GM23338 (cell line): ENCODE measurements around the gene CTBP2. TPM values are rescaled to one million over a fixed set of nuclear protein-coding genes. Genes with fewer than 3 reads are reported as not detected.
A peak's percentile ranks its signal among the peaks of the same experiment; 100 is the strongest.

Experiments used
- ATAC-seq: fragments of 200-7000 bp; cut with Tn5 transposase; 3 replicates; pipeline ENCODE4 v1.9.1; 2020
- DNase-seq: peaks from one replicate; pipeline ENCODE4 v3.0.0-alpha.2; 2015; ENCODE audit warnings: low spot score
- H2AFZ ChIP-seq: fragments of 200-600 bp; sonication (generic); 2 replicates; pipeline ENCODE4 v1.8.0; 2016; ENCODE audit warnings: antibody characterized with exemption, mild to moderate bottlenecking, moderate library complexity
- H3F3A ChIP-seq: fragments of 200-600 bp; sonication (generic); replicated peaks from 2 replicates; pipeline ENCODE4 v1.8.0; 2017; ENCODE audit warnings: antibody characterized with exemption, mixed run types, low read depth
- H3K27ac ChIP-seq: fragments of 200-600 bp; sonication (generic); 2 replicates; pipeline ENCODE4 v1.6.1; 2016; ENCODE audit warnings: low read depth
- H3K27me3 ChIP-seq: fragments of 200-600 bp; sonication (generic); 2 replicates; pipeline ENCODE4 v1.8.0; 2016; ENCODE audit warnings: mild to moderate bottlenecking, mixed run types, moderate library complexity; ENCODE audit not compliant: insufficient read depth
- H3K36me3 ChIP-seq: fragments of 200-600 bp; sonication (generic); 2 replicates; pipeline ENCODE4 v1.8.0; 2016; ENCODE audit warnings: mild to moderate bottlenecking; ENCODE audit not compliant: insufficient read depth
- H3K4me1 ChIP-seq: fragments of 200-600 bp; sonication (generic); 2 replicates; pipeline ENCODE4 v1.8.0; 2016; ENCODE audit warnings: mild to moderate bottlenecking, moderate library complexity; ENCODE audit not compliant: insufficient read depth
- H3K4me2 ChIP-seq: fragments of 200-600 bp; sonication (generic); 2 replicates; pipeline ENCODE4 v1.7.1; 2017; ENCODE audit warnings: mixed run types
- H3K4me3 ChIP-seq: fragments of 200-600 bp; sonication (generic); 2 replicates; pipeline ENCODE4 v1.6.1; 2016; ENCODE audit warnings: mixed run types
- H3K79me2 ChIP-seq: fragments of 200-600 bp; sonication (generic); replicated peaks from 2 replicates; pipeline ENCODE4 v1.8.0; 2017; ENCODE audit warnings: mild to moderate bottlenecking; ENCODE audit not compliant: insufficient read depth
- H3K9me2 ChIP-seq: fragments of 200-600 bp; sonication (generic); 2 replicates; pipeline ENCODE4 v1.8.0; 2017; ENCODE audit not compliant: insufficient read depth
- H4K20me1 ChIP-seq: fragments of 200-600 bp; sonication (generic); replicated peaks from 2 replicates; pipeline ENCODE4 v1.8.0; 2017; ENCODE audit warnings: mild to moderate bottlenecking; ENCODE audit not compliant: insufficient read depth
- H3K27ac Mint-ChIP-seq: 2 replicates; pipeline ENCODE4 v1.8.0; 2020; ENCODE audit warnings: inconsistent platforms, mild to moderate bottlenecking, moderate library complexity, mixed read lengths
- H3K27me3 Mint-ChIP-seq: 3 replicates; pipeline ENCODE4 v1.8.0; 2022; ENCODE audit warnings: low read depth, mild to moderate bottlenecking, moderate library complexity, mixed read lengths, inconsistent platforms; ENCODE audit not compliant: insufficient read depth, poor library complexity
- H3K36me3 Mint-ChIP-seq: 3 replicates; pipeline ENCODE4 v1.8.0; 2021; ENCODE audit warnings: low read depth, mild to moderate bottlenecking, inconsistent platforms, moderate library complexity, mixed read lengths
- H3K4me1 Mint-ChIP-seq: 3 replicates; pipeline ENCODE4 v1.8.0; 2020; ENCODE audit warnings: mild to moderate bottlenecking, inconsistent platforms, mixed read lengths
- H3K4me3 Mint-ChIP-seq: 3 replicates; pipeline ENCODE4 v1.8.0; 2021; ENCODE audit warnings: moderate library complexity, mild to moderate bottlenecking, inconsistent platforms, mixed read lengths
- H3K9me3 Mint-ChIP-seq: 3 replicates; pipeline ENCODE4 v1.8.0; 2020; ENCODE audit warnings: moderate library complexity, mild to moderate bottlenecking, inconsistent platforms, mixed read lengths
- ETS1 ChIP-seq: IDR thresholded peaks from 2 replicates; pipeline ENCODE4 v1.6.1; 2016; ENCODE audit warnings: antibody characterized with exemption
- EZH2 ChIP-seq: fragments of 200-600 bp; sonication (generic); IDR thresholded peaks from one replicate; pipeline ENCODE4 v1.8.0; 2017; ENCODE audit warnings: antibody characterized with exemption, mild to moderate bottlenecking, low read depth; ENCODE audit not compliant: unreplicated experiment
- EZH2phosphoT487 ChIP-seq: fragments of 200-600 bp; sonication (generic); IDR thresholded peaks from one replicate; pipeline ENCODE4 v1.8.1; 2018; ENCODE audit warnings: antibody characterized with exemption; ENCODE audit not compliant: unreplicated experiment
- JUNB ChIP-seq: IDR thresholded peaks from one replicate; pipeline ENCODE4 v1.6.1; 2016; ENCODE audit warnings: antibody characterized with exemption; ENCODE audit not compliant: unreplicated experiment
- NANOG ChIP-seq: IDR thresholded peaks from 2 replicates; pipeline ENCODE4 v1.6.1; 2016; ENCODE audit warnings: antibody characterized with exemption, borderline replicate concordance
- POLR2AphosphoS5 ChIP-seq: IDR thresholded peaks from 2 replicates; pipeline ENCODE4 v1.6.1; 2016; ENCODE audit warnings: antibody characterized with exemption, low read depth
- STAT1 ChIP-seq: IDR thresholded peaks from one replicate; pipeline ENCODE4 v1.6.1; 2016; ENCODE audit warnings: antibody characterized with exemption; ENCODE audit not compliant: unreplicated experiment
- ZNF114 ChIP-seq: fragments of 250-450 bp; sonication (Bioruptor Pico); IDR thresholded peaks from 2 replicates; pipeline ENCODE4 v1.5.0; 2020; ENCODE audit warnings: mild to moderate bottlenecking, moderate library complexity
- ZNF331 ChIP-seq: fragments of 250-450 bp; sonication (Bioruptor Pico); IDR thresholded peaks from 2 replicates; pipeline ENCODE4 v1.5.0; 2020; ENCODE audit warnings: low read depth, mild to moderate bottlenecking, moderate library complexity
- polyA plus RNA-seq: library from polyadenylated mRNA; unstranded; fragments of >200 nt; fragmentation: Nextera tagmentation; extraction: Ambion mirVana; gene quantifications from 2 replicates; pipeline ENCODE4 v1.2.1, GENCODE V29; 2016
- total RNA-seq: library from RNA; depleted of rRNA; stranded (reverse); fragments of >200 nt; shearing (Covaris generic); gene quantifications from 2 replicates; pipeline ENCODE4 v1.2.3, GENCODE V29; 2014
- TF ChIP-seq, protein P1 (sequence below): IDR thresholded peaks from one replicate; pipeline ENCODE4 v1.6.1; 2018; ENCODE audit warnings: antibody characterized with exemption; ENCODE audit not compliant: unreplicated experiment
- TF ChIP-seq, protein P2 (sequence below), 2 experiments: fragments of 200-600 bp in 1 of 2; sonication (generic) in 1 of 2; conservative IDR thresholded peaks; 2 replicates each; pipeline versions ENCODE4 v1.5.1 to v1.6.1; 2016 to 2017; ENCODE audit warnings: antibody characterized with exemption in 2 of 2, low read depth in 2 of 2, mild to moderate bottlenecking in 2 of 2, moderate library complexity in 1 of 2

Gene CTBP2
- total and polyA plus RNA-seq, 2 experiments from 2014 or later: 133 to 265 TPM

- no peak for TF ChIP-seq POLR2AphosphoS5
- no peak for TF ChIP-seq EZH2
- TF ChIP-seq, protein P1, sequence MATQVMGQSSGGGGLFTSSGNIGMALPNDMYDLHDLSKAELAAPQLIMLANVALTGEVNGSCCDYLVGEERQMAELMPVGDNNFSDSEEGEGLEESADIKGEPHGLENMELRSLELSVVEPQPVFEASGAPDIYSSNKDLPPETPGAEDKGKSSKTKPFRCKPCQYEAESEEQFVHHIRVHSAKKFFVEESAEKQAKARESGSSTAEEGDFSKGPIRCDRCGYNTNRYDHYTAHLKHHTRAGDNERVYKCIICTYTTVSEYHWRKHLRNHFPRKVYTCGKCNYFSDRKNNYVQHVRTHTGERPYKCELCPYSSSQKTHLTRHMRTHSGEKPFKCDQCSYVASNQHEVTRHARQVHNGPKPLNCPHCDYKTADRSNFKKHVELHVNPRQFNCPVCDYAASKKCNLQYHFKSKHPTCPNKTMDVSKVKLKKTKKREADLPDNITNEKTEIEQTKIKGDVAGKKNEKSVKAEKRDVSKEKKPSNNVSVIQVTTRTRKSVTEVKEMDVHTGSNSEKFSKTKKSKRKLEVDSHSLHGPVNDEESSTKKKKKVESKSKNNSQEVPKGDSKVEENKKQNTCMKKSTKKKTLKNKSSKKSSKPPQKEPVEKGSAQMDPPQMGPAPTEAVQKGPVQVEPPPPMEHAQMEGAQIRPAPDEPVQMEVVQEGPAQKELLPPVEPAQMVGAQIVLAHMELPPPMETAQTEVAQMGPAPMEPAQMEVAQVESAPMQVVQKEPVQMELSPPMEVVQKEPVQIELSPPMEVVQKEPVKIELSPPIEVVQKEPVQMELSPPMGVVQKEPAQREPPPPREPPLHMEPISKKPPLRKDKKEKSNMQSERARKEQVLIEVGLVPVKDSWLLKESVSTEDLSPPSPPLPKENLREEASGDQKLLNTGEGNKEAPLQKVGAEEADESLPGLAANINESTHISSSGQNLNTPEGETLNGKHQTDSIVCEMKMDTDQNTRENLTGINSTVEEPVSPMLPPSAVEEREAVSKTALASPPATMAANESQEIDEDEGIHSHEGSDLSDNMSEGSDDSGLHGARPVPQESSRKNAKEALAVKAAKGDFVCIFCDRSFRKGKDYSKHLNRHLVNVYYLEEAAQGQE: no peak
- Histone ChIP-seq H3K9me2 (no peaks in the 10 kb centered on the region), H3K36me3 (no peaks in the 10 kb centered on the region; the same call in 1 of the 2 replicates), H3F3A (no peaks in the 10 kb centered on the region; the same call in none of the 2 replicates), H3K27ac (no peak overlapping the region), H3K27me3 (no peaks in the 10 kb centered on the region), H2AFZ (no peak overlapping the region), H3K79me2 (peaks cover 100% of the 10 kb centered on the region), H3K4me3 (no peak overlapping the region), H3K4me1 (peaks cover 25% of the 10 kb centered on the region), H3K4me2 (no peak overlapping the region), H4K20me1 (peaks cover 83% of the 10 kb centered on the region)
- H3K36me3 Mint-ChIP-seq: peaks cover 71% of the 10 kb centered on the region
- no peak for DNase-seq
- peaks cover 10% of the 10 kb centered on the region for H3K9me3 Mint-ChIP-seq
- H3K4me3 Mint-ChIP-seq: no peak overlapping the region
- H3K4me1 Mint-ChIP-seq: peaks cover 63% of the 10 kb centered on the region
- ATAC-seq: no peak
- H3K27me3 Mint-ChIP-seq: peaks cover 34% of the 10 kb centered on the region
- H3K27ac Mint-ChIP-seq: peak overlapping the region; percentile 88
Measured at GRCh38 chr10:125015356-125015944, 144.9 kb downstream of the CTBP2 start.

GRCh38 chr10:125014836-125015355 lies 145.5 kb downstream of the CTBP2 start:
- H3F3A ChIP-seq: peaks cover under 1% of the 10 kb centered on the region
- peaks cover 65% of the 10 kb centered on the region for H3K4me1 Mint-ChIP-seq
- peaks cover 37% of the 10 kb centered on the region for H3K27me3 Mint-ChIP-seq
- peaks cover 100% of the 10 kb centered on the region for H3K79me2 ChIP-seq
- no peak overlapping the region for H3K27ac ChIP-seq
- no peaks in the 10 kb centered on the region; the same call in 1 of the 2 replicates for H3K36me3 ChIP-seq
- H3K9me3 Mint-ChIP-seq: peaks cover 7% of the 10 kb centered on the region; the same call in 2 of the 3 replicates
- no peak overlapping the region for H2AFZ ChIP-seq
- peaks cover 31% of the 10 kb centered on the region for H3K4me1 ChIP-seq
- no peaks in the 10 kb centered on the region for H3K27me3 ChIP-seq
- peaks cover 69% of the 10 kb centered on the region for H3K36me3 Mint-ChIP-seq
- peaks cover 84% of the 10 kb centered on the region for H4K20me1 ChIP-seq
- H3K4me3 Mint-ChIP-seq: no peak overlapping the region
- H3K27ac Mint-ChIP-seq: no peak overlapping the region; the same call in 1 of the 2 replicates
- ATAC-seq (no peak), DNase-seq (no peak)
- H3K4me3 ChIP-seq: no peak overlapping the region
- H3K4me2 ChIP-seq: no peak overlapping the region
- no peaks in the 10 kb centered on the region for H3K9me2 ChIP-seq
- TF ChIP-seq ZNF114 (CRISPR knock-in tag): no peak
- TF ChIP-seq EZH2: no peak
- TF ChIP-seq ETS1: no peak
- TF ChIP-seq, protein P2, sequence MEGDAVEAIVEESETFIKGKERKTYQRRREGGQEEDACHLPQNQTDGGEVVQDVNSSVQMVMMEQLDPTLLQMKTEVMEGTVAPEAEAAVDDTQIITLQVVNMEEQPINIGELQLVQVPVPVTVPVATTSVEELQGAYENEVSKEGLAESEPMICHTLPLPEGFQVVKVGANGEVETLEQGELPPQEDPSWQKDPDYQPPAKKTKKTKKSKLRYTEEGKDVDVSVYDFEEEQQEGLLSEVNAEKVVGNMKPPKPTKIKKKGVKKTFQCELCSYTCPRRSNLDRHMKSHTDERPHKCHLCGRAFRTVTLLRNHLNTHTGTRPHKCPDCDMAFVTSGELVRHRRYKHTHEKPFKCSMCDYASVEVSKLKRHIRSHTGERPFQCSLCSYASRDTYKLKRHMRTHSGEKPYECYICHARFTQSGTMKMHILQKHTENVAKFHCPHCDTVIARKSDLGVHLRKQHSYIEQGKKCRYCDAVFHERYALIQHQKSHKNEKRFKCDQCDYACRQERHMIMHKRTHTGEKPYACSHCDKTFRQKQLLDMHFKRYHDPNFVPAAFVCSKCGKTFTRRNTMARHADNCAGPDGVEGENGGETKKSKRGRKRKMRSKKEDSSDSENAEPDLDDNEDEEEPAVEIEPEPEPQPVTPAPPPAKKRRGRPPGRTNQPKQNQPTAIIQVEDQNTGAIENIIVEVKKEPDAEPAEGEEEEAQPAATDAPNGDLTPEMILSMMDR (conservative IDR thresholded peaks at IDR 0.05; ENCODE audit: low read depth in 2 of 2): no peak
- TF ChIP-seq JUNB: no peak
- TF ChIP-seq NANOG: no peak
- TF ChIP-seq POLR2AphosphoS5: no peak
- TF ChIP-seq STAT1: no peak
- TF ChIP-seq EZH2phosphoT487: no peak
- TF ChIP-seq ZNF331 (CRISPR knock-in tag): no peak
